SKM-1 treated with dmso at 0.1 percent for 144 hours (cell line): ENCODE data around the gene ASB9.
"Not testable (repeated sequence)": the region's sequence is repeated elsewhere in the genome, so short reads cannot be mapped to it uniquely, and the experiment has no call there.

Experiments
- DNase-seq: peaks from one replicate; lab custom pipeline; 2025; ENCODE audit not compliant: unreplicated experiment; lab: John Stamatoyannopoulos, UW

The ASB9 gene

DNA sequence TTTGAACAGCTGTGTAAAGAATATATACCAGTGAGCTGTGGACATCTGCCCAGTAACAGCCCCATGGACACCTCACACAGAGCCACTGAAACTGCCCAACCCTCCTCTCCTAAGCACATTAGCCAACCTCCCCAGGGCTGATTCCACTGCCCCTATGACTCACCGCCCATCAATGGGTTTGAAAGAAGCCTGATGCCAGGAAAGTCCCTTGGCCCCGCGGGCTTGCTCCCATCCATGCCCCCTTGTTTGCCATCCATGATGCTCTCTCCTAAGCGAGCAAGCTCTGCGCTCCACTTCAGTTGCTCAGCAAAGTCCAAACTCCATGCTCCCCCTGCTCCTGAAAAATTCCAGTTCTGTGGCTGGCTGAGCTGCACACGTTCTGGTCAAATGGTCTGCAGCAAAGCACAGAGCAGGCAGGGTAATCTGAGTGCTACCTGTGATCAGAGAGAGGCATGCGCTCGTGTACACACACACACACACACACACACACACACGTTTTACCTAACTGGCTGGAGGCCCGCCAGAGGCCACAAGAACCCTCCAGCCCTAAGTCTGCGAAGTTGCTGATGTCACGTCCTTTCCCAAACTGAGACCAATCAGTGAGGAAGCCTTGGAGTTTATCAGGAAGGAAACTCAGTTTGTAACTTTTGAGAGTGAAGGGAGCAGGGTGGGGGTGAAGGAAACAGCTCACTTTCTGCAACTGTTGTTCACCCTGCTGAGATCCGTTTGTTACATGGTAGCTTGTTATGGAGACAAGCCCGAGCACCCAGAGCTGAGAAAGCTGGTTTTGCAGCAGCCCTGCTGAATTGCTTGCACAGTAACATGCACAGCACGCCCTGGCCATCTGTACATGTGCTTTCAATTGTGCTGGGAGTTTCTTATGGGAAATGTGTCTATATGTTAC is at the start of gene ASB9:
Gene ASB9, minus strand, starts transcription at position 466 of the 904 bp plus-strand sequence. Its CDS starts 209 bp downstream, at position 257.
- DNase-seq: no peak

- no peak for DNase-seq
Measured at GRCh38 chrX:15319075-15319474, 49.2 kb upstream of the ASB9 start.

DNA sequence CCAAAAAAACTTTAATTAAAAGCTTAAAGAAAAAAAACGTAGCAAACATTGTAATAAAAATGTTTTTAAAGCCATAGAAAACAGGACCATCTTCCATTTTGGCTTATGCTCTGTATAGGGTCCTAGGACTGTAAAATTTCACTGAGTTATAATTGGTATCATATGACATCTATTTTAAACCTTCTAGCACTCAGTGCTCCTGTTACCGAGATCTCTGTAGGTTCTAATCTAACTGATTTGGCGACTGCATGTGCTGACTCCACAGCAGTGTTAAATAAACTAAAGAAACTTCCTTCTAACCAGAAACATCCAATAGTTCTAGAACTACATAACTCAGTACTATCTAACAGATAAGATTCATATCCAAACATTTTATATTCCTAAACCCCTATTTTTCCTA is 45.6 kb upstream of the ASB9 start, which contains the start of gene ASB11:
Gene ASB11, minus strand, starts transcription at position 132 of the 400 bp plus-strand sequence. Its CDS starts 35 bp downstream, at position 97.
- DNase-seq: no peak

DNA sequence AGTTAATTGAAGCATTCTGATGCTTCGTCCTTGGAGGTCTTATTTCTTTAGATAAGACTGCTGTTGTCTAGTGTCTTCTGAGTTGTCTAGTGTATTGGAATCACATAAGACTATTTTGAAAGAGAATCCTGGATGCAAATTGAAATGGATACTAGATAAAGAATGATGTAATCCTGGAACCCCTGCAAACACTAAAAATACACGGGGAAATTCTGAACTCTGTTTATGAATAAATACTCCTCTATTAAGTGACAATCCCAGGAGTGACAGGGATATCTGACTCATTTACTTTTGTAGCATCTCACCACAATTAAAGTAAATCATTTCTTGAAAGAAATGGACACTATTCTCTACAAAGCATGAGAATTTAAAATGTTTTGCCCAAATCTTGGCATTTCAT is 44.6 kb upstream of the ASB9 start:
- no peak for DNase-seq

DNA sequence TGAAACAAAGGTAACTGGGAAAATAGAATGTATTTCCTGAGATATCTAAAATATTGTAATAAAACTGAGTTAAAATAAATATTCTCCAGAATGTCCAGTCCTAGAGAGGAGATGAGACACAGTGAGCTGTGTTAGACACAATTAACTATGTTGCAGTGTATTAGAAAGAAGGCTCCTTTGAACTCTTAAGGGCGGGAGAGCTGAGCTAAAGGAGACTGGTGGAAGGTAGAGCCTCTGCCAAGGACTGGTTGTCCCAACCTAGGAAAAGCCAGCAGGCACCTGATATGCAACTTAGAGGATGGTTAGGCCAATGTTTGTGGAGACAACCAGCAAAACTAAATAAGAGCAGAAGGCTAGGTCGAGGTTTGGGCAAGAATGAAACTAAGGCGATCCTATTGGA is 41.2 kb upstream of the ASB9 start:
- DNase-seq: no peak

GRCh38 chrX:15310117-15310516 is 40.2 kb upstream of the ASB9 start:
- DNase-seq: no peak

DNA sequence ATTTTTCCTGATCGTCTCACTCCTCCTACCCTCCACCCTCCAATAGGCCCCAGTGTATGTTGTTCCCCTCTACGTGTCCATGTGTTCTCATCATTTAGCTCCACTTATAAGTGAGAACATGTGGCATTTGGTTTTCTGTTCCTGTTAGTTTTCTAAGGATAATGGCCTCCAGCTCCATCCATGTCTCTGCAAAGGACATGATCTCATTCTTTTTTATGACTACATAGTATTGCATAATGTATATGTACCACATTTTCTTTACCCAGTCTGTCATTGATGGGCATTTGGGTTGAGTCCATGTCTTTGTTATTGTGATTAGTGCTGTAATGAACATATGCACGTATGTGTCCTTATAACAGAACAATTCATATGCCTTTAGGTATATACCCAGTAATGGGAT is 36.0 kb upstream of the ASB9 start:
- DNase-seq: not testable (repeated sequence)

DNA sequence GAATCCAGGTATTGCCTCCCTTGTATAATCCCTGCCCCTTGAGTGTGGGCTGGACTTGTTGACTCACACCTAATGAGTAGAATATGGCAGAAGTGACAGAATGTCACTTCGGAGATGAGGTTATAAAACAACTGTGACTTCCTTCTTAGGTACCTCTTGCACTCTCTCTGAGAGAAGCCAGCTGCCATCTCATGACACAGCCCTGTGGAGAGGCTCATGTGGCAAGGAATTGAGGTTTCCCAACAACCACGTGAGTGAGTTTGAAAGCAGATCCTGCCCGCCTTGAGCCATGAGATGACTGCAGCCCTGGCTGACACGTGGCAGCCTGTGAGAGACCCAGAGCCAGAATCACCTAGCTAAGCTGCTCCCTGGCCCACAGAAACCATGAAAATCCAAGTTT is 32.0 kb upstream of the ASB9 start:
- peak; percentile 59 for DNase-seq

DNA sequence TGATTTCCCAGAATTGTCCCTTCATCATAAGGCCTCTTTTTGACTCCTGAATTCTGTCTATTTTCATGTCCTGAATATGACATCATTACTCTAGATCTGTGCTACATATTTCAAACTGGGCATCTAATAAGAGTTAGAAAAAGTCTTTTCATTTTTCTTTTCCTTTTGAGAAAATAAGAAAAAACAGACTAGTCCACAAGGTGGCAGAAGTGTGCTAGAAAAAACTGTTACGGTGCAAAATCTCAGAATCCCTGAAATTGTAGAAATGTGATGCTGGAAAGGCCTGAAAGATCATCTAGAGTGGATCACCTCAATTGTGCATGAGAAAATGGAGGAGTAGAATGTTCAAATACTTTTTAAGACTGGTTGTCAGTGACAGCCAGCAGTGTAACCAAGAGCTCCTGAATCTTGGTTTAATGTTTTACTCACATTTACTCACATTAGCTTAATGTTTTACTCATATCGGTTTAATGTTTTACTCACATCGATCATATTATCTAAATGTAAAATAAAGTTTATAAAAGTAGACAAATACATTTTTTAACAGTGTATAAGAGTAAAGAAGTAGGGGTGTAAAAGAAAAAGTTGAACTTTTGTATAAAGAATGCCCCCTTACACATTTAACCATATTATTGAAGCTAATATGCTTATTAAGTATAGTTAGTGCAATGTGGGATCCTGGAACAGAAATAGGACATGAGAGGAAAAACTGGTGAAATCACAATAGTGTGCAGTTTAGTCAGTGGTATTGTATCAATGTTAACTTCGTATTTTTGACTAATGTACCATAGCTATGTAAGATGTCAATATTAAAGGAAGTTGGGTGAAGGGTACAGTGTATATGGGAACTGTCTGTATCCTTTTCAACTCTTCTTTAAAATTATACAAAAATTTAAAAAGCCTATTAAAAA is 30.3 kb upstream of the ASB9 start:
- no peak for DNase-seq

DNA sequence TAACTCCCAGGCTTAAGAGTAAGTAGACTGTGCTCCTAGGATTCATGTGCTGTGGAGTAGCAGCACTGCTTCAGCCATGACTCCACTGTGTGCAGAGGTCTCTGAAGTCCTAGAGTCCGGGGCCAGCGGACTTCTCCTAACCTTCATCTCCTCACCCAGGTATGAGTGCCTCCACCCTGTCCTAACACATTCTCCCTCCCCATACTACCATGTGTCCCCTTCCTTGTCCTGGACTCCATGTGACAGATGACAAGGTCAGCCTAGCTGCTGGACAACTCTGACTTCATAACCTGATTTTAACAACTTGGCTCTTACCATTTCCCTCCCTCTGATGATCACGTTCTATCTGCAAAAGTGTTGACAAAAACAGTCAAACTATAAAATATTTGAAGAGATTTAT is 28.9 kb upstream of the ASB9 start:
- DNase-seq: no peak

DNA sequence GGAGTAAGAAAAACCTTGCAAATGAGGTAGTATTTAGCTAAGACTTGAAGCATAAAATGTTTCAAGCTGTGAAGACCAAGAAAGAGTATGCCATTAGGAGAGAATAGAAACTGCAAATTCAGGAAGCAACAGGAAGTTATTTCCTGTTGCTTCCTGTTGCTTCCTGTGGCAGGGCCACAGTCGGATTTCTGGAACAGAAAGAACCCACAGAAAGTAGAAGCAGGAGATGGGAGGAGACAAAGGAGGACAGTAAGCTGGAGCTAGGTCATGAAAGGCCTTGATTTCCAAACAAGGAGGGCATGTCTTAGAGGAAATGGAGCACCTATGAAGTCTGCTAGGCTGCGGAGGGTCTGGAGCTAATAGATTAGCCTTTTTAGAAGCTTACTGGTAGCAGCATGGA is 28.3 kb upstream of the ASB9 start:
- no peak for DNase-seq

DNA sequence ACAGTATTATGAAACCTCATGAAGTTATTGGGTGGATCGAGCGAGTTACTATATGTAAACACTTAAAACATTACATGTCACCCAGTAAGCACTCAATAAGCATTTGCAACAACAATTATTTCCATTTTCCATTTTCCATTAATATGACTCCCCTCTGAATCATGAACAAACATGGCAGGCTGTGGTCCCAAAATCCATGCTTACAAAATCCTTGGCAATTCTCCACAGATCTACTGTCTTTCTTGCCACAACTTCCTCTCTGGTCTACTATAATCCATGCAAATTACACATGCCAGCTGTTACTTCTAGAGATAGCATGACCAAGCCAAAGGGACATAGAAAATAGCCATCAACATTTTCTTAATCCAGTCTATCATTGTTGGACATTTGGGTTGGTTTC is 23.6 kb upstream of the ASB9 start:
- no peak for DNase-seq

- DNase-seq: no peak
Measured at GRCh38 chrX:15292861-15293260, 23.0 kb upstream of the ASB9 start.

DNA sequence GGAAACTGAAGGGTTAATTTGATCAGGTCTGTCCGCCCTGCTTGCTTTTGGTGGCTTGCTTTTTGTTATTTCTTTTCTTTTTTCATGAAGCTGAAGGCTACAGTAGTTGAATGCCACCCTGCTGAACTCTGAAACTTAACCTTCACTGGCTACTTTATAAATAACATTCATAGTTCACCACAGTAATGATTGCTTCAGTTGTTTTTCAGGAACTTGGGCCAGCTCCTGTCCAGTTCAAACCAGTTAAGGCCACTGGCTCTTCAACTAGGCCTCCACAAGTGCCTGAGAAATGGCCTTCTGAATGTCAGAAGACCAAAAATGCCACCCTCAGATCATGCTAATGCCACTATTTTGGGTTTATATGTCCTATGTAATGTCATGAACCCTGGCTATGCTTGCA is 7.7 kb upstream of the ASB9 start:
- no peak for DNase-seq

DNA sequence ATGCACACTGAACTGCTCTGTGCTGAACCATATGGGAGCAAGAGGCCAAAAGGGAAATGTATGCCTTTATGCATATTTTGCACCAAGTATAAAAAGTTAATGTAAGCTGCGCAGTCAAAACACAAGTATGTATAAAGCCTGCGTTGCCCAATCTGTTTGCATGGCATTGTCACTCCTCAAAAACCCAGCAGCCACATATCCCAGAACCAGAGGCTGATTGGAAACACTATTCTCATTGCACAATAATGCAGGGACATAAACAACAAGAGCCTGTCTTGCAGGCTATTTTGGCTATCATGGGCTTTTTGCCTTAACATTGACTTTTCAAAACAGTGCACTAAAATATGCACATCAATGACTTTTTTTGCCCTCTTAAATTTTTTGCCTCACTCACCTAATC is 5.1 kb upstream of the ASB9 start:
- DNase-seq: no peak

DNA sequence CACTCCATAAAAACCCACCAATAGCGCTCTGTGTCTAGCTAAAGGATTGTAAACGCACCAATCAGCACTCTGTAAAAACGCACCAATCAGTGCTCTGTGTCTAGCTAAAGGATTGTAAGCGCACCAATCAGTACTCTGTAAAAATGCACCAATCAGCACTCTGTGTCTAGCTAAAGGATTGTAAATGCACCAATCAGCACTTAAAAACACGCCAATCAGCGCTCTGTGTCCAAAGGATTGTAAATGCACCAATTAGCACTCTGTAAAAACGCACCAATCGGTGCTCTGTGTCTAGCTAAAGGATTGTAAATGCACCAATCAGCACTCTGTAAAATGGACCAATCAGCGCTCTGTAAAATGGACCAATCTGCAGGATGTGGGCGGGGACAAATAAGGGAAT is 3.4 kb upstream of the ASB9 start:
- not testable (repeated sequence) for DNase-seq

DNA sequence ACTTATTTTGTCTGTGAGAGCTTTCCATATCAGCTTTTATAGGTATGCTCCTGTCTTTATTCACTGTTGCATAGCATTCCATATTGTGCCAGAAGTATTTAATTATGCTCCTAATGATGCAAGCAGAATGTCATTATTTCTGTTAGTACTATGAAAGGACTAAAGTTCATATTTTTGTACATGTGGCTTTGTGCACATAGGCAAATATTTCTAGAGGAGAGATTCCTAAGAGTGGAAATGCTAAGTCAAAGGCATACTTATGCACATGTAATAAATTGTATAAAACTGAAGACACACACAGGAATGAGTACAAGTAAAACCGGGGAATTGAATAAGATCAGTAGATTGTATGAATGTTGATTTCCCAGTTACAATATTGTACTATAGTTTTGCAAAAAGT is 1.9 kb upstream of the ASB9 start:
- DNase-seq: no peak

DNA sequence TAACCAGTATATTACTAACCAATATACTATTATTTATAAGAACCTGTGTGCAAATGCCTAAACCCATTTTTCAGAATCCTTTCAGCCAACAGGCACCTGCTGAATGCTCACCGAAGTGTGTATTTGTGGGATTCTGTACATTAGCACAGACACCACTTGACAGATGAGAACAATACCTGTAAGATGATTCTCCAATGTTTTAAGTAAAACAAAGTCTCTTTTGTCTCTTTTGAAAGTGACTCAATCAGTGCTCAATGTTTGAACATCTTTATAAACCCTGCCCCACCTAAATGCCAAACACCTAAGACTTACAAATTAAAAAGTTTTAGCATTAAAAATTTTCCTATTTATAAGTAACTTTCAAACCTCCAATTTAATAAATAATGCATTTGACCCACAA is 763 bp downstream of the ASB9 start:
- no peak for DNase-seq

GRCh38 chrX:15254852-15255251 is 15.0 kb downstream of the ASB9 start:
- DNase-seq: no peak

GRCh38 chrX:15245896-15246295 is 24.0 kb downstream of the ASB9 start:
- no peak for DNase-seq

DNA sequence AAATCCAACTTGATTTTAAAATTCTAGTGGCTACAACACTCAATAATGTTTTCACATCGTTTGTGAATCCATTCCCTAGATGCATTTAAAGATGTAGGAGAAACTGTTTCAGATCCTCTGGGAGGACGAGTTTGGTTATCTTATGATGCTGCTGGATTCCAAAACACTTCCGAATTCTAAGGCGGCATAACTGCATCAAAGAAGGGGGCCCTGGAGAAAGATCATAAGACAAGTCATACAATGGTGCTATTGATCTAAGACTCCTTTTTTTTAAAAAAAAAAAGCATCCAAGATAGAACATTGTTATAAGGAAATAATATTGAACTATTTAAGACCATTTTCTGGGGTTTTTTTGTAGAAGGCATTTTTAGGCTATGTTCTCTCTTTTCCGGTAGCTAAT is 25.5 kb downstream of the ASB9 start:
- no peak for DNase-seq
